ENCODE data around the gene TP53I3.

The TP53I3 gene

DNA sequence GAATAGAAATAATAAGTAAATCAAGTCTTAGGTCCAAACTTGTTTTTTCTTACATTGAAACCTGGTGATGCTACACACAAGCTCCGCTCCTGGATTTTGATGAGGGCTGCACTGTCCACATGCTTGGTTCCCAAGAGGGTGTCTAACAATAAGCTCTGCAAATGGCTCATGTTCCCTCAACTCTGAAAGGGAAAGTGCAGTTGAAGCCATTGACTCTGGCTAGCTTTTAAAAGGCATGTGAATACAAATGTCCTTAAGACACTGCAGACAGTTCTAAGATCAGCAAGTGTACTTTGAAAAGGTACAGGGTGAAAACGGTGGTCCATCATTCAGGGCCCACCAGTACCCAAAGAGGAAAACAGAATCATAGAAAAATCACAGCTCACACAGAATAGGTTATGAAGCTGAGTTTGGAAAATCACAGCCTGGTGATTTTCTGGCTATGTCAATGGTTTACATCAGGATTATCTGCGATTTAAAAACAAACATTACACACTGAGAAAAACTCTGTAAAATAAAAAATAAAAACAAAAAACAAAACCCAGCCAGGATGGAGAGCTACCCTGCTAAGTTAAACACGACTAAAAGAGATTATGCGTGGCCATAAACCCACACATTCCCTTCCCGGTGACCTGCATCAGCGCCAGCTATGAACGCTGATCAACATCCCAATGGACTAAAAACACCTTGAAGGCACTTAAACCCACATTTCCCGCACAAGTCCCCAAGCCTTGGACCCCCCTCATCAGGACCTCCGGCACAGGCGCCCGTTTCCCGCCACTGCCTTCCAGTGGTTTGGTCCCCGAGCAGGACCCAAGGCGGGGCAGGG is 37.9 kb upstream of the TP53I3 start:
- TF ChIP-seq TCF12 (IDR thresholded peaks at IDR 0.05; ENCODE audit: low read depth) (no peak), TAF1 (IDR thresholded peaks at IDR 0.05; ENCODE audit: low read depth) (no peak), TEAD4 (IDR thresholded peaks at IDR 0.05) (no peak), ZBTB7A (IDR thresholded peaks at IDR 0.05; ENCODE audit: low read depth) (no peak)
- TF ChIP-seq, protein P1, sequence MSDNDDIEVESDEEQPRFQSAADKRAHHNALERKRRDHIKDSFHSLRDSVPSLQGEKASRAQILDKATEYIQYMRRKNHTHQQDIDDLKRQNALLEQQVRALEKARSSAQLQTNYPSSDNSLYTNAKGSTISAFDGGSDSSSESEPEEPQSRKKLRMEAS (IDR thresholded peaks at IDR 0.05) = no peak
- TF ChIP-seq, protein P2, sequence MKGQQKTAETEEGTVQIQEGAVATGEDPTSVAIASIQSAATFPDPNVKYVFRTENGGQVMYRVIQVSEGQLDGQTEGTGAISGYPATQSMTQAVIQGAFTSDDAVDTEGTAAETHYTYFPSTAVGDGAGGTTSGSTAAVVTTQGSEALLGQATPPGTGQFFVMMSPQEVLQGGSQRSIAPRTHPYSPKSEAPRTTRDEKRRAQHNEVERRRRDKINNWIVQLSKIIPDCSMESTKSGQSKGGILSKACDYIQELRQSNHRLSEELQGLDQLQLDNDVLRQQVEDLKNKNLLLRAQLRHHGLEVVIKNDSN (IDR thresholded peaks at IDR 0.05) = no peak

DNA sequence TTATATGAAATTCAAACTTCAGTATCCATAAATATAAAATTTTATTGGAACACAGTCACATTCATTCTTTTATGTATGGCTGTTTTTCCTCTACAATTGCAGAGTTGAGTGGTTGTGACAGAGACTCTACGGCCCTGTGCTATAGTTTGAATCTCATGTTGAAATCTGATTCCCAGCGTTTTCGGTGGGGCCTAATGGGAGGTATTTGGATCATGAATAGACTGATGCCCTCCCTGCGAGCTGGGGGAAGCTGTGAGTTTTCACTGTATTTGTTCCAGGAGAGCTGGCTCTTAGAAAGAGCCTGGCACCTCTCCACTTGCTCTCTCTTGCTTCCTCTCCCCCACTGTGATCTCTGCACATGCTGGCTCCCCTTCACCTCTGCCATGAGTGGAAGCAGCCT is 36.8 kb upstream of the TP53I3 start:
- TF ChIP-seq FOXM1 (IDR thresholded peaks at IDR 0.05; ENCODE audit: borderline replicate concordance, low read depth) = no peak
- TF ChIP-seq NFIC (IDR thresholded peaks at IDR 0.05) = peak; percentile 36; the same call in 1 of the 2 replicates
- no peak for TF ChIP-seq YY1 (IDR thresholded peaks at IDR 0.05; ENCODE audit: low read depth)
- no peak for TF ChIP-seq EGR1 (IDR thresholded peaks at IDR 0.05)
- TF ChIP-seq, protein P2 (IDR thresholded peaks at IDR 0.05) = no peak; the same call in 1 of the 2 replicates
- TF ChIP-seq CEBPB (IDR thresholded peaks at IDR 0.05) = no peak
- no peak for TF ChIP-seq CREB1 (IDR thresholded peaks at IDR 0.05; ENCODE audit: low read depth)
- no peak for TF ChIP-seq TAF1 (IDR thresholded peaks at IDR 0.05; ENCODE audit: low read depth)
- peak; percentile 37; the same call in 1 of the 2 replicates for TF ChIP-seq TCF12 (IDR thresholded peaks at IDR 0.05; ENCODE audit: low read depth)
- TF ChIP-seq, protein P1 (IDR thresholded peaks at IDR 0.05) = no peak; the same call in 1 of the 2 replicates
- peak; percentile 32; the same call in 1 of the 2 replicates for TF ChIP-seq EP300 (IDR thresholded peaks at IDR 0.05; ENCODE audit: borderline replicate concordance)
- TF ChIP-seq TEAD4 (IDR thresholded peaks at IDR 0.05) = 0 out of 2 replicates have a peak, but pooled peaks have one; percentile 23
- no peak for TF ChIP-seq RAD21 (IDR thresholded peaks at IDR 0.05; ENCODE audit: low read depth)
- no peak for TF ChIP-seq ZBTB7A (IDR thresholded peaks at IDR 0.05; ENCODE audit: low read depth)
- TF ChIP-seq, protein P3, sequence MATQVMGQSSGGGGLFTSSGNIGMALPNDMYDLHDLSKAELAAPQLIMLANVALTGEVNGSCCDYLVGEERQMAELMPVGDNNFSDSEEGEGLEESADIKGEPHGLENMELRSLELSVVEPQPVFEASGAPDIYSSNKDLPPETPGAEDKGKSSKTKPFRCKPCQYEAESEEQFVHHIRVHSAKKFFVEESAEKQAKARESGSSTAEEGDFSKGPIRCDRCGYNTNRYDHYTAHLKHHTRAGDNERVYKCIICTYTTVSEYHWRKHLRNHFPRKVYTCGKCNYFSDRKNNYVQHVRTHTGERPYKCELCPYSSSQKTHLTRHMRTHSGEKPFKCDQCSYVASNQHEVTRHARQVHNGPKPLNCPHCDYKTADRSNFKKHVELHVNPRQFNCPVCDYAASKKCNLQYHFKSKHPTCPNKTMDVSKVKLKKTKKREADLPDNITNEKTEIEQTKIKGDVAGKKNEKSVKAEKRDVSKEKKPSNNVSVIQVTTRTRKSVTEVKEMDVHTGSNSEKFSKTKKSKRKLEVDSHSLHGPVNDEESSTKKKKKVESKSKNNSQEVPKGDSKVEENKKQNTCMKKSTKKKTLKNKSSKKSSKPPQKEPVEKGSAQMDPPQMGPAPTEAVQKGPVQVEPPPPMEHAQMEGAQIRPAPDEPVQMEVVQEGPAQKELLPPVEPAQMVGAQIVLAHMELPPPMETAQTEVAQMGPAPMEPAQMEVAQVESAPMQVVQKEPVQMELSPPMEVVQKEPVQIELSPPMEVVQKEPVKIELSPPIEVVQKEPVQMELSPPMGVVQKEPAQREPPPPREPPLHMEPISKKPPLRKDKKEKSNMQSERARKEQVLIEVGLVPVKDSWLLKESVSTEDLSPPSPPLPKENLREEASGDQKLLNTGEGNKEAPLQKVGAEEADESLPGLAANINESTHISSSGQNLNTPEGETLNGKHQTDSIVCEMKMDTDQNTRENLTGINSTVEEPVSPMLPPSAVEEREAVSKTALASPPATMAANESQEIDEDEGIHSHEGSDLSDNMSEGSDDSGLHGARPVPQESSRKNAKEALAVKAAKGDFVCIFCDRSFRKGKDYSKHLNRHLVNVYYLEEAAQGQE (IDR thresholded peaks at IDR 0.05; ENCODE audit: low read depth) = no peak

DNA sequence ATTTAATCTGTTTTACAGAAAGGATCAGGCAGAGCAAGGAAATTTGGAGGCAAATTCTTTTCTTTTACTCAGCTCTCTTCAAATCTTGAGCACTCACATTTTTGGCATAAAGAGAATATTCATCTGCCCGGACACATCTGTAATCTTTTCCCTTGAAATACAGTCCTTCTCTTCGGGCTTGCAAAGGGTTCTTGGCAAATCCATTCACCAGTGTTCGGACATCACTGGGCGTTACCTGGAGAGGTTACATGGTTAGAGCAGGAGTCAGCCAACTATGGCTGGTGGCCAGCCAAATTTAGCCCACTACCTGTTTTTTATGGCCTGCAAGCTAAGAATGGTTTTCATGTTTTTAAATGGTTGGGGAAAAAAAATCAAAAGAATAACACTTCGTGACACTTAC is 36.4 kb upstream of the TP53I3 start:
- TF ChIP-seq, protein P2 (IDR thresholded peaks at IDR 0.05) = no peak
- TF ChIP-seq CREB1 (IDR thresholded peaks at IDR 0.05; ENCODE audit: low read depth) = no peak
- TF ChIP-seq, protein P3 (IDR thresholded peaks at IDR 0.05; ENCODE audit: low read depth) = no peak
- TF ChIP-seq TAF1 (IDR thresholded peaks at IDR 0.05; ENCODE audit: low read depth) = no peak
- TF ChIP-seq YY1 (IDR thresholded peaks at IDR 0.05; ENCODE audit: low read depth) = no peak
- no peak for TF ChIP-seq TCF12 (IDR thresholded peaks at IDR 0.05; ENCODE audit: low read depth)
- TF ChIP-seq RAD21 (IDR thresholded peaks at IDR 0.05; ENCODE audit: low read depth) = no peak
- TF ChIP-seq EP300 (IDR thresholded peaks at IDR 0.05; ENCODE audit: borderline replicate concordance) = no peak
- no peak for TF ChIP-seq FOXM1 (IDR thresholded peaks at IDR 0.05; ENCODE audit: borderline replicate concordance, low read depth)

DNA sequence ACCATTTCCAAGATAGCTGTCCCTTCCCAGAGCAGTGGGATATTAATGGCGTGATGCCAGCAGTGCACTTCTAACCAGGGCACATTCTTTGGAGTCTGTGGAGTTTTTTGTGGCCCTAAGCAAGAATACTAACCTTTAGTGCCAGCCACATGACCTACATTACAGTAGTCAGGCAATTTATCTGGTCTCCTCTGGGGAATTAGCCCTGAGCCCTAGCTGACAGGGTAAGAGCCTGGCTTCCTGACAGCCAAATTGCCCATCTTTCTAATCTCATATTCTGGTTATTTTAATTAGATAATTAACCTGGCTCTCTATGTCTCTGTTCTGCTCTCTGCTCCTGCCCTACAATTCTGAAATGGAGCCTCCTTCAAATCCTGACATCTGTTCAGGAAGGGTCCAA is 33.3 kb upstream of the TP53I3 start:
- TF ChIP-seq, protein P2 (IDR thresholded peaks at IDR 0.05) = no peak
- TF ChIP-seq CEBPB (IDR thresholded peaks at IDR 0.05) (no peak), TEAD4 (IDR thresholded peaks at IDR 0.05) (no peak), NFIC (IDR thresholded peaks at IDR 0.05) (no peak), FOXM1 (IDR thresholded peaks at IDR 0.05; ENCODE audit: borderline replicate concordance, low read depth) (no peak), TCF12 (IDR thresholded peaks at IDR 0.05; ENCODE audit: low read depth) (no peak)
- TF ChIP-seq, protein P1 (IDR thresholded peaks at IDR 0.05) = no peak
- TF ChIP-seq, protein P3 (IDR thresholded peaks at IDR 0.05; ENCODE audit: low read depth) = no peak

Data from Ishikawa (cell line).